Transverse colon (tissue), 4 donors: Measurements from ENCODE around the gene ARL4A. TPM values are rescaled to one million over a fixed set of nuclear protein-coding genes. Genes with fewer than 3 reads are reported as not detected.
A peak's percentile ranks its signal among the peaks of the same experiment; 100 is the strongest.

Source experiments
- DNase-seq: peaks from one replicate; pipeline ENCODE4 v3.0.0-alpha.2; 2019
- H3K27ac ChIP-seq, 4 donors: fragments of 200-600 bp; sonication (generic); 2 replicates each; pipeline ENCODE4 v1.5.1; 2016 to 2018; ENCODE audit warnings: inconsistent platforms in 4 of 4
- H3K27me3 ChIP-seq: fragments of 200-600 bp; sonication (generic); 2 replicates; pipeline ENCODE4 v1.5.1; 2017; ENCODE audit warnings: inconsistent platforms
- H3K36me3 ChIP-seq, 4 donors: fragments of 200-600 bp; sonication (generic); 2 replicates each; pipeline ENCODE4 v1.5.1; 2017 to 2019; ENCODE audit warnings: inconsistent platforms in 4 of 4
- H3K4me1 ChIP-seq, 4 donors: fragments of 200-600 bp; sonication (generic); 2 replicates each; pipeline ENCODE4 v1.5.1; 2017 to 2020; ENCODE audit warnings: inconsistent platforms in 4 of 4
- H3K4me3 ChIP-seq, 4 donors: fragments of 200-600 bp; sonication (generic); 1 replicate in 1 of 4; 2 replicates in 3 of 4; pipeline versions ENCODE4 v1.5.1 to v1.6.1; 2017 to 2019; ENCODE audit warnings: inconsistent platforms in 4 of 4
- H3K9me3 ChIP-seq, 2 donors: fragments of 200-600 bp; sonication (generic); 2 replicates each; pipeline ENCODE4 v1.5.1; 2017 to 2019; ENCODE audit warnings: inconsistent platforms in 2 of 2
- EP300 ChIP-seq: sonication (generic); formaldehyde crosslinking; IDR thresholded peaks from one replicate; pipeline ENCODE4 v1.6.1; 2017; ENCODE audit warnings: antibody characterized with exemption, low read depth
- POLR2A ChIP-seq: fragments of 450-650 bp; IDR thresholded peaks from one replicate; pipeline ENCODE4 v1.6.1; 2016; ENCODE audit warnings: antibody characterized with exemption, mild to moderate bottlenecking, moderate library complexity
- POLR2AphosphoS5 ChIP-seq, 3 donors: sonication (generic); formaldehyde crosslinking; IDR thresholded peaks; one replicate each; pipeline ENCODE4 v1.6.1; 2016; ENCODE audit warnings: antibody characterized with exemption in 3 of 3
- WGBS, 2 donors: methylation state at CpG; one replicate each; pipeline ENCODE4 v1.1.5; 2018; ENCODE audit warnings: low coverage in 1 of 2; 5-methylcytosine and 5-hydroxymethylcytosine counted together
- in situ Hi-C, 4 donors: fragments of 200-750 bp; cut with MboI; loops; one replicate each; pipeline versions ENCODE4 v1.15.0 to v1.15.1; 2017; ENCODE audit warnings: low sequenced_read_pairs in 3 of 4, low pct_ligation_motif_present in 1 of 4, low pct_unique_long_range_greater_than_20kb in 1 of 4
- intact Hi-C: fragments of 100-400 bp; cut with DNase I; formaldehyde crosslinking; loops from one replicate; pipeline ENCODE4 v1.15.1; 2023; ENCODE audit warnings: low total_unique reads
- total RNA-seq, 4 donors: library from RNA; depleted of rRNA; stranded (reverse); fragments of >200 nt; gene quantifications; one replicate each; pipeline ENCODE4 v1.1.0, GENCODE V29; 2016
- TF ChIP-seq, protein P1 (sequence below), 5 experiments: fragments of 200-600 bp in 3 of 5; fragments of 450-650 bp in 2 of 5; sonication (generic) in 3 of 5; IDR thresholded peaks; 1 replicate in 2 of 5; 2 replicates in 3 of 5; pipeline ENCODE4 v1.5.1; 2016 to 2017; ENCODE audit warnings: antibody characterized with exemption in 5 of 5, inconsistent platforms in 3 of 5, mild to moderate bottlenecking in 2 of 5, moderate library complexity in 1 of 5

Gene ARL4A
- total RNA-seq, 4 donors from 2014 or later: 10.5 to 135 (median 74.9) TPM

DNA sequence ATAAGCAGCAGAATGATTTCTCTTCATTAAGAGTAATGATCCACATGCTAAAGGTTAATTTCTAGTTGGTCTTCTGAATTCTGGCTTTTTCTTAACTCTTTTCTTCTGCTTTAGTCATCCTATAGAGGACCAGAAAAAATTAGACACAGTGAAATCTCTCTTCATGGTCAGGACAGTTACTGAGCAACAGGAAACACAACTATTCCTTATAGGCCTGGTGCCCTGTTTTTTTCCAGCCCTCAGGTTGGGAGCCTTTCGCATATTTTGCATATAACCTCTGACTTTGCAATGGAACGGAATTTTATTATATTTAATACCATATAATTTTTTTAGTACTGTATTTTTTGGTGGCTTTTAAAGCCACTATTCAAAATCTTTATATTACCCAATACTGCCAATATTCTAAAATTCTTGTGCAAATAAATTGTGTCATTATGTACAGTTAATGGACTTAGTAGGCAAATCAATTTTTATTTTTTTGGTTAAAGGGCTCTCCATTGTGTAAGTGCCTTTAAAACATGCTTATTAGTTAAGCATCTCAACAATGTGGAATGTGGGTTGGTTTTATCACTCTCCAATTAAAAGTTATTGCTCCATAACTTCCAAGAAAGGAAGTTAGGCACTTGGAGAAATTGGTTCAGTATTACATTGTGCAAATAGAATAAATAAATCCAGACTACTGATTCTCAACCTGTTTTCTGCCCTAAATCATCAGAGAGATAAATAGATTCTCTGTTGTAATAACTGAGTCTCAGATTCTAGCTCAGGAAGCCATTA lies 22.5 kb downstream of the ARL4A start:
- in situ Hi-C loops: no loop called here
- 57 to 75% methylated on average over 2 of the region's 2 CpGs for WGBS, 2 donors
- Histone ChIP-seq H3K4me3 (no peak overlapping the region), H3K27me3 (no peaks in the 10 kb centered on the region), H3K27ac (peak overlapping the region; percentile 62 to 91 (median 83)), H3K36me3 (no peaks in the 10 kb centered on the region), H3K4me1 (peaks cover 0 to 58% (median 23%) of the 10 kb centered on the region in 4 donors), H3K9me3 (no peaks in the 10 kb centered on the region)
- TF ChIP-seq POLR2AphosphoS5 (IDR thresholded peaks at IDR 0.05): peak in 1 of 3 donors; percentile 26
- TF ChIP-seq, protein P1, sequence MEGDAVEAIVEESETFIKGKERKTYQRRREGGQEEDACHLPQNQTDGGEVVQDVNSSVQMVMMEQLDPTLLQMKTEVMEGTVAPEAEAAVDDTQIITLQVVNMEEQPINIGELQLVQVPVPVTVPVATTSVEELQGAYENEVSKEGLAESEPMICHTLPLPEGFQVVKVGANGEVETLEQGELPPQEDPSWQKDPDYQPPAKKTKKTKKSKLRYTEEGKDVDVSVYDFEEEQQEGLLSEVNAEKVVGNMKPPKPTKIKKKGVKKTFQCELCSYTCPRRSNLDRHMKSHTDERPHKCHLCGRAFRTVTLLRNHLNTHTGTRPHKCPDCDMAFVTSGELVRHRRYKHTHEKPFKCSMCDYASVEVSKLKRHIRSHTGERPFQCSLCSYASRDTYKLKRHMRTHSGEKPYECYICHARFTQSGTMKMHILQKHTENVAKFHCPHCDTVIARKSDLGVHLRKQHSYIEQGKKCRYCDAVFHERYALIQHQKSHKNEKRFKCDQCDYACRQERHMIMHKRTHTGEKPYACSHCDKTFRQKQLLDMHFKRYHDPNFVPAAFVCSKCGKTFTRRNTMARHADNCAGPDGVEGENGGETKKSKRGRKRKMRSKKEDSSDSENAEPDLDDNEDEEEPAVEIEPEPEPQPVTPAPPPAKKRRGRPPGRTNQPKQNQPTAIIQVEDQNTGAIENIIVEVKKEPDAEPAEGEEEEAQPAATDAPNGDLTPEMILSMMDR (IDR thresholded peaks at IDR 0.05): no peak
- TF ChIP-seq EP300: no peak
- no peak for TF ChIP-seq POLR2A
- no peak for DNase-seq
- intact Hi-C loops: no loop called here

DNA sequence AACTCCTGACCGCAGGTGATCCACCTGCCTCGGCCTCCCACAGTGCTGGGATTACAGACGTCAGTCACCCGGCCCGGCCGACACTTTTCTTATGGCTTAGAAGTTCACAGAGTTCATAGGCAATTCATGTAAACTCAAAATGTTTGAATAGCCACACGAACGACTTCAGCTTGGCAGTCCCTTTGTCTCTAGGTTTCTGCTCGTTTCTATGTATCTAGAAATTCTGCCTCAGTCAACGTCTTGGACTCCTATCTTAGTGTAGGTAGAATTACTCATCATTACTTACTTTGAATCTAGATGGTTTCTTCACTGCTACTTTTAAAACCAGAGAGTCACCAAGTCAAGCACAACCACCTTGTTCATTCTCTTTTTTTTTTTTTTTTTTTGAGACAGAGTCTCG lies 23.7 kb downstream of the ARL4A start:
- Histone ChIP-seq H3K4me1 (peaks cover 3 to 68% (median 27%) of the 10 kb centered on the region in 4 donors), H3K36me3 (no peaks in the 10 kb centered on the region), H3K27ac (peak overlapping the region; percentile 62 to 91 (median 83)), H3K9me3 (no peaks in the 10 kb centered on the region), H3K27me3 (no peaks in the 10 kb centered on the region), H3K4me3 (no peak overlapping the region)
- peak; percentile 52 for DNase-seq
- no peak for TF ChIP-seq POLR2AphosphoS5 (IDR thresholded peaks at IDR 0.05)
- intact Hi-C loops: no loop called here
- WGBS, 2 donors: 50 to 69% methylated on average over 2 to 11 of the region's 11 CpGs
- in situ Hi-C loops: no loop called here

DNA sequence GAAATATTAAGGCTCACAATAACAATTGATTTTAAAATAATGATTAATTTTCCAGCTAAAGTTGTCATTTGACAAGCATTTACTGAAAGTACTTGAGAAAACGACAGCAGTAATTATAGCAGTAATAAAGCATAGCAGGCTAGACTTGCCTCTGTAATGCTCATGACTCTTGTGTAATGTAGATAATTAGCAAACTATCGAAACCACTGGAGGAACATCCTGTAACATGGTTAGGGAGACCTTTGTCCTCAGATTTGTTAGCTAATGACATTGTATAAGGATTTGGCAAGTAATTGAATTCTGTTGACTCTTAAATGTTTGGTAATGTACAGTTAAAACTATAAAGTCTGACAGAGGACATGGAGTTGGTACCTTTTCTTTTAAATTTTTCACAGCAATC lies 24.8 kb downstream of the ARL4A start:
- peaks cover 10 to 76% (median 33%) of the 10 kb centered on the region in 4 donors for H3K4me1 ChIP-seq
- TF ChIP-seq EP300: peak; percentile 68
- TF ChIP-seq, protein P1 (IDR thresholded peaks at IDR 0.05): no peak
- no peak for TF ChIP-seq POLR2A
- TF ChIP-seq POLR2AphosphoS5 (IDR thresholded peaks at IDR 0.05): peak in 2 of 3 donors; percentile 40 to 71
- no peak for DNase-seq
- H3K27ac ChIP-seq: peak overlapping the region; percentile 81 to 91 (median 88)
- no peaks in the 10 kb centered on the region for H3K9me3 ChIP-seq
- no peaks in the 10 kb centered on the region for H3K27me3 ChIP-seq
- 26 to 50% methylated on average over 2 of the region's 2 CpGs for WGBS, 2 donors
- intact Hi-C loops (no loop called here), in situ Hi-C loops (no loop called here)
- H3K36me3 ChIP-seq: no peaks in the 10 kb centered on the region
- H3K4me3 ChIP-seq: no peak overlapping the region

DNA sequence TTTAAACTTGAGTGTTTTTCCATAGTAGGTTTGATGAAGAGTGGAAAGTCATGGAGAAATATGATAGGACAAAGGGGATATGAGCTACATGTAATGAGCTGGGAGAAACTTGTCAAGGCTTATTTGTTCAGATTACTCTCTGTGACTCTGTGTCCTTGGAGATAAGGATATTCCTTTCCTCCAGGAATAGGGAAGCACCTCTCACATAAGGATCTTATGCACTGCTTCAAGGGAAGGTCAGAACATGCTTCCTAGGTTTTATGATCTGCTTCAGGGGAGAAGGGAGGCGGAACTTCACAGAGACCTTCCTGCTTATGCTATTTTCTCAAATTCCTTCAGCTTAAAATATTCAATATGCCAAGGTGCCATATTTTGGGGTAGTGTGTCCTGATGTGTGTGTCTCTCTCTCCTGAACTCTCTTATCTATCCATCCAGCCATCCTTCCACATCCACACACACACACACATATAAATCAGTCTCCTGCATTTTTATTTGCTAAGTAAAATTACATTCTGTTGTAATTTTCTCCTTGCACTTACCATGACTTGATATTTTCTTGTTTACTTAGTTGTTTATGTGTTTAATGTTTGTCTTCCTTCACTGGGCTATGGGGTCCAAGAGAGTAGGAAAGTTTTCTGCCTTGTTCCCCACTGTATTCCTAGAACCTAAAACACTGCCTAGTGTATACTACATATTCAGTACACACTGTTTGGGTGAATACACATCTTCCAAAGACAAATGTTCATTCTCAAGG lies 26.4 kb downstream of the ARL4A start:
- DNase-seq: no peak
- 79 to 86% methylated on average over 1 of the region's 1 CpG for WGBS, 2 donors
- Histone ChIP-seq H3K27ac (peak overlapping the region; percentile 81 to 91 (median 88)), H3K4me3 (no peak overlapping the region), H3K27me3 (no peaks in the 10 kb centered on the region), H3K4me1 (peaks cover 10 to 75% (median 34%) of the 10 kb centered on the region in 4 donors), H3K36me3 (no peaks in the 10 kb centered on the region), H3K9me3 (no peaks in the 10 kb centered on the region)
- TF ChIP-seq POLR2AphosphoS5 (IDR thresholded peaks at IDR 0.05): peak in 2 of 3 donors; percentile 35 to 49
- TF ChIP-seq, protein P1 (IDR thresholded peaks at IDR 0.05): no peak
- TF ChIP-seq POLR2A: peak; percentile 38
- in situ Hi-C loops: no loop called here
- intact Hi-C loops: no loop called here
